HG03103 (cell line): ENCODE results near the gene TIMP1.
"Not testable (repeated sequence)": the region's sequence is repeated elsewhere in the genome, so short reads cannot be mapped to it uniquely, and the experiment has no call there.

Source experiments
- ATAC-seq: cut with Tn5 transposase; IDR thresholded peaks from one replicate; pipeline ENCODE4 v1.9.1; 2021; ENCODE audit warnings: low read depth; ENCODE audit not compliant: unreplicated experiment

The TIMP1 gene

DNA sequence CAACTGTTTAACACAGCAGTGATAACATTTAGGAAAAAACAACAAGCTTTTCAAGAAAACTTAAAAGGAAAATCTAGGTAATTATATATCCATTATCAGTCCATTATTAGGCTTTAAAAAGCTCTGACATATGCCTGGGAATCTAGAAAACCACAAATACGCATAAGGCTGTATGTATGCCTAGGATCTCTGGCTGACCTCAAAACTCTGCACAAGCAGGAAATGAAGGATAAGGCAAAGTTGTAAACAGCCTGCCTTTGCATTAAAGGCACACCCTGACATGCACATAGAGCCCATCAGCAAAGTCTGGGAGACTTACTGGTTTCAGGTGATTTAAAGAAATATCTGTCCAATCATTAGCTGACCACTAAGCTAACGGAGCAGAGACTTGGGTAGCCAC lies 14.0 kb downstream of the TIMP1 start:
- ATAC-seq: no peak

DNA sequence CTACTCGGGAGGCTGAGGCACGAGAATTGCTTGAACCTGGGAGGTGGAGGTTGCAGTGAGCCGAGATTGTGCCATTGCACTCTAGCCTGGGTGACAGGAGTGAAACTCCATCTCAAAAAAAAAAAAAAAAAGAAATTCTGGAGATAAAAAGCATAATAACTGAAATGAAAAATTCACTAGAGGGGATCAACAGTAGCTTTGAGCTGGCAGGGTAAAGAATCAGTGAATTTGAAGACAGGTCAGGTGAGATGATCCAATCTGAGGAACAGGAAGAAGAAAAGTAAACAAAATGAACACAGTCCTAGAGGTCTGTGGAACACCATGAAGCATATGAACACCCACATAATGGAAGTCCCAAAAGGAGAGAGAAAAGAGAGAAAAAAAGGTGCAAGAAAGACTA lies 15.0 kb downstream of the TIMP1 start:
- ATAC-seq: no peak

DNA sequence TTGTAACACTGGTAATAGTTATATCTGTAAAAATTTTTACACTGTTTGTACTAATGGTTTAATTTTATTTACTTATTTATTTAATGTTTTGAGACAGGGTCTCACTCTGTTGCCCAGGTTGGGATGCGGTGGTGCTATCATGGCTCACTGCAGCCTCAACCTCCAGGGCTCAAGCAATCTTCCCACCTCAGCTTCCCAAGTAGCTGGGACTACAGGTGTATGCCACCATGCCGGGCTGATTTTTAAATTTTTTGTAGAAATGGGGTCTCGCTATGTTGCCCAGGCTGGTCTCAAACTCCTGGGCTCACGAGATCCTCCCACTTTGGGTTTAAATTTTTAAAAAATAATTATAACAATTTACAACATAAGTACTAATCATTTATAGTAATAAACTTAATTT lies 20.9 kb downstream of the TIMP1 start:
- ATAC-seq: not testable (repeated sequence)

DNA sequence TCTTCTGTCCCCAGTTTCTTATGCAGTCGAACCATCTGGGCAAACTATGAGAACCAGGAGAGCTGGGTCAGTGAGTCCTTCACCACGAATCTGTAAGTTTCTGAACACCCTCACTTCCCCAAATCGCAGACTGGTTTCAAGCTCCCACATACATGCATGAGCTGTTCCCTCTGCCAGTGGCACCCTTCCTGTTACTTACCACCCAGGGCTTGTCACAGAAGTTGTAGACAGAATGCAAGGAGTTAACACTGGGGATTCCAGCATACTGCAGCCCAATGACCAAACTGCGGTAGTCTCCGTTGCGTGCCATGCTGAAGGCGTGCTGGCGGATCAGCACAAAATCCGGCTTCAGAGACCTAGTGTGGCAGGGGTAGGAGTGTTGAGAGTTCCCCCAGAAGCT lies 22.8 kb downstream of the TIMP1 start:
- ATAC-seq: no peak

DNA sequence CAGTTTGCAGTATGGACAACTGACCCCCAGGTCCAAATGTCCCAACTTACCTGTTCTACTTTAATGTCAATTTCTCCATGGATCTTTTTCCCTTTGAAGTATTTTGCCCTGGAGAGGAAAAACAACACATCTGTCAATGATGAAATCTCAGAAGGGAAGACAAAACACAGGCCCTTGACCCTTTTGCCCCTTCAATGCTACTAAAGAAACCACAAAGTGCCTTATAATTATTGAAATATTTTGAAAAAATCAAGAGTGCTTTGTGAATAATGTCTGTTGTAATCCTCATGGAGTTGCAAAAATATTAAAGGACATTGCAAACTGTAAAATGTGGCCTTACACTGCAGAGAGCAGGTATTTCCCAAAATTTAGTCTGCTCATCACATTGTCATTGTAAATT lies 24.9 kb downstream of the TIMP1 start:
- no peak for ATAC-seq

DNA sequence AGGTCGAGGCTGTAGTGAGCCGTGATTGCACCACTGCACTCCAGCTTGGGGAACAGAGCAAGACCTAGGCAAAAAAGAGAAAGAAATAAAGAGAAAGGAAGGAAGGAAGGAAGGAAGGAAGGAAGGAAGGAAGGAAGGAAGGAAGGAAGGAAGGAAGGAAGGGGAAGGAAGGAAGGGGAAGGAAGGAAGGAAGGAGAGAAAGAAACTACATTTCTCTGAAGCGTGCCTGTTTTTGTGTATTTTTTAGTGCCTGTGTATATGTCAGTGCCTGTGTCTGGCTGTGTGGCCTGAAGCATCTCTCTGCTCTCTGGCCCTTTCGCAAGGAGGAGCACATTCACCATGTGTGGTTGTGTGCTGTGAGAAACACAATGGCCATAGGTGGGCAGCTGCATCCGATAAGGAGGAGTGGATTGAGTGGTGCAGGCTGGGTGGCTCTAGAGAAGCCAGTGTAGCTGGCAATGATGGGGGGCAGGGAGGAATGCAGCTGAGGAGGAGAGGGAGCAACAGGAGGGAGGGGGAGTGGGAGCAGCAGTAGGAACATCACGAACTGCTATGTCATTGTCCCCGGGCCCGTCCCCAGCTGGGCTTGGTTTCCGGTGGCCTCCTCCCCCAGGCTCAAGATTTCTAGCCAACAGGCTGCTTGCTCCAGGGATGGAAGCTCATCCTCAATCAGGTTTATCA lies 26.0 kb downstream of the TIMP1 start:
- ATAC-seq: no peak

DNA sequence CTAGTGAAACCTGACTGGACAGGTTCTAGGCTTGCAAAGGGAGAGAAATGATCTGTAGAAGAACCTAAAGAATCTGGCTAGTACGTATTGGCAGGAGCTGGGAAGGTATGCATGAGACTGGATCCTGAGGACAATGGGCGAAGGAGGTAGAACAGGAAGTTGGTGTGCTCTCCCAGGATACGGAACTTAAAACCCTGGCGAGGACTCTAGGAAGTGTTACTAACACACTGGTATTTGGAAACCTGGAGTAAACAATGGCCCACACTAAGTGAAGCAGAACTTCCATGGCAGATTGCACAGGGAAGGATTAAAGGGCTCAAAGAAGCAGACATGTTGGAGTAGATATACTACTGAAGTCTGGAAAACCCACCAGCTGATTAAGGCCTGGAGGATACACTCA lies 28.3 kb downstream of the TIMP1 start:
- ATAC-seq: no peak

DNA sequence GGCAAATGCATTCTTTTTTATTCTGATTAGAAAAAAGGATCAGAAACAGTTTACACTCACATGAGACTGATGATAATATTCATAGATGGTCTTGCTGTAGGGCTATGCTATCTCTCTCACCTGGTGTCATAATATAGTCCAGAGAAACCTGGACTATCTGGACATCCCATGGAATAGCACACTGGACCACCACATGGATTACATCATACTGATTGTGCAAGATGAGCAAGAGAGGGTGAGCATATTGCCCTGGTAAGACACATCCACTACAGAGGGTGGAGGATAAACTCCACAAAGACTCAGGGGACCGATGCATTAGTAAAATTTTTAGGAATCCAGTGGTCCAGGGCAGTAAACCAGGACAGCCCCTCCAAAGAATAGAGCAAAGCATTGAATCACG lies 29.3 kb downstream of the TIMP1 start:
- ATAC-seq: no peak

DNA sequence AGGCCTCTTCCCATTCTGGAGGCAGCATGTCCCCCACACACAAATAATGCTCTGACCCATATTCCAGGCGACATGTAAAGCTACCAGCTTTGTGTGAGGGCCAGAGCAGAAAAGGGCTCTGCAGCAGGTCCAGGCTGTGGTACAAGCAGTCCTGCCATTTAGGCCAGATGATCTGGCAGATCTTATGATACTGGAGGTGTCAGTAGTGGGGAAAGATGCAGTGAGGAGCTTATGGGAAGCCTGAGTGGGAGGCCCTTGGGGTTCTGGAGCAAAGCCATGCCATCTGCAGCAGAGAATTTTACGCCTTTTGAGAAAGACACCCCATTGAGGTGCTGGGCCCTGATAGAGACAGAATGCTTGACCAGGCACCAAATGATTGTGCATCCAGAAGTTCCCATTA lies 29.7 kb downstream of the TIMP1 start:
- ATAC-seq: no peak

DNA sequence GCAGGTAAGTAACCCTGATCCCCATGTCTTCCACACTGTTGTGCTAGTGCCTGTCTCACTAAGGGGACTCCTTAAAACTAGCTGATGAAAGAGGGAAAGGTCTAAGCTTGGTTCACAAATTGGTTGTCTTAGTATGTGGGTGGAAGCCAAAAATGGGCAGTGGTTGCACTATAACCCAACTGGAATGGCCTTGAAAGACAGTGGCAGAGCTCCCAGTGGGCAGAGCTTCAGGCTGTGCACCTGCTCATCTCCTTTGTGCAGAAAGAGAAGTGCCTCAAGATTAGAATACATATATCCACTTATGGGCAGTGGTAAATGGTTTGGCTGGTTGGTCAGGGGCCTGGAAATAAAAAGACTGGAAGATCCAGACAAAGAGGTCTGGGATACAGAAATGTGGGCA lies 30.2 kb downstream of the TIMP1 start:
- ATAC-seq: no peak

DNA sequence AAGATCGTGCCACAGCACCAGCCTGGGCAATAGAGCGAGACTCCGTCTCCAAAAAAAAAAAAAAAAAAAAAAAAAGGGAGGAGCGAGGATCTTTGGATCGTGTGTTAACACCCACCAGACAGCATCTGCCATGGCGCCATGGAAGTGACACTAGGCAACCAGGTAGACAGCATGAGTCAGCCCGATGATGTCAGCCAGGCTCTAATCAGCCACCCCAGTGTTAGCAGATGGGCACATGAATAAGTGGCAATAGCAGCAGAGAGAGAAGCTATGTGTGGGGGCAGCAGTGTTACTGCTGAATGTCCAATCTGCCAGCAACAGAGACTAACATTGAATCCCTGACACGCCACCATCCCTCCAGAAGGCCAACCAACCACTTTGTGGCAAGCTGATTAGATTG lies 30.8 kb downstream of the TIMP1 start:
- ATAC-seq: no peak

DNA sequence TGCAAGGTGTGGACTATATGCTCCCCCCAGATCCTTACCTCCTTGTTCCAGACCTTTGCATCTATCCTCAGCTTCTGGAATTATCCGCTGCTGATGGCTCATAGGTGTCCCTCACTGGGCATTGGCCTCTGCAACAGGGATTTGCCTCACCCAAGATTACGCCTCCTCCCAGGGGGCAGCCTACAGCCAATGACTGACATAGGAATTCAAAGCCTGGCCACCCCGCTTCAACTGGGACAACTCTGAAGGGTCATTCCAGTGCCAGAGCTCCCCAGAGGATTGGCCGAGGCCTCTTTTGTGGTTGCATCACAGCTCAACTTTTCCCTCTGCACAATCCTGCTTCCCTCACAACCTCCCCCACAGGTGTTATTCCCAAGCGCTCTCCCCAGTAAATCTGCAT lies 32.4 kb downstream of the TIMP1 start:
- no peak for ATAC-seq

DNA sequence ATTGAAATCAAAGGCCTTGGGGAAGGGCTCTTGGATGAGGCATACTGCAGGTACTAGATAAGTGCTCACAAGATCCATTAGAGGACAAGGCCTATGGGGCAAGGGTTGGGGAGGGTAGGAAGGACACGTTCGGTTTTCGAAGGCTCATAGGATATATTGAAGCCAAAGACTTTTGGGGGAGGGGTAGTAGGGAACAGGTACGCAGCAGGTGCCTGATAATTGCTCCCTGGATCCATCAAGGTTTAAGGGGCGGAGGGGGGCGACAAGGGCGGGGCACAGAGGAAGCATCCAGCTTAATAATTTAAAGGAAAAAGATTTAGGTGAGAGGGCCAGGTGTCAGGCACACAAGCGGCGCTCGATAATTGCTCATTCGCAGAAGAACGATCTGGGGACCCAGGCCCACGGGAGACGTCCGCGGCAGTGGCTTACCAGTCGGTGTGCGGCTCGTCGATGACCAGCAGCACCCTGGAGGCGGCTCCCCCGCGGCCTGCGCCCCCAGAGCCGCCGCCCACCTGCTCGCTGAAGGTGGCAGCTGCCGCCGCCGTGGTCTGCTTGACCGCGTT lies 36.8 kb downstream of the TIMP1 start:
- no peak for ATAC-seq

DNA sequence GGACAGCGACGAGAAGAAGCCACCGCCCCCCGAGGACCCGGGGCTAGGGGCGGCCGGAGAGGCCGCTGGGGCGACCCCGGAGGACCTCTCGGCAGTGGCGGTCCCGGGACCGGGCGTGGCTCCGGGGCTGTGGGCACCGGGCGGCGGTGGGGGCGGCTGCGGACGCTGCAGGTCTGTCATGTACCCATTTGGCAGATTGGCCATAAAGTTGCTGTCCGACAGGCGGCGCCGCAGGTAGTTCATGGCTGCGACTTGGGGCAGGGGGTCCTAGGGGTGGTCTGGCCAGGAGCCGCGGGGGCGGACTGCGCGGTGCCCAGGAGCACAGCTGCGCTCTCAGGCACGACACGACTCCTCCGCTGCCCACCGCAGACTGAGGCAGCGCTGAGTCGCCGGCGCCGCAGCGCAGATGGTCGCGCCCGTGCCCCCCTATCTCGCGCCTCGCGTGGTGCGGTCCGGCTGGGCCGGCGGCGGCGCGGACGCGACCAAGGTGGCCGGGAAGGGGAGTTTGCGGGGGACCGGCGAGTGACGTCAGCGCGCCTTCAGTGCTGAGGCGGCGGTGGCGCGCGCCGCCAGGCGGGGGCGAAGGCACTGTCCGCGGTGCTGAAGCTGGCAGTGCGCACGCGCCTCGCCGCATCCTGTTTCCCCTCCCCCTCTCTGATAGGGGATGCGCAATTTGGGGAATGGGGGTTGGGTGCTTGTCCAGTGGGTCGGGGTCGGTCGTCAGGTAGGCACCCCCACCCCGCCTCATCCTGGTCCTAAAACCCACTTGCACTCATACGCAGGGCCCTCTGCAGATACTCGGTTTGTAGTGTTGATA lies 37.5 kb downstream of the TIMP1 start, which contains the start of gene SYN1:
Gene SYN1 (minus strand): TSS at position 372 of the 817 bp plus-strand sequence. CDS start 129 bp downstream, at position 243.
- ATAC-seq: no peak

DNA sequence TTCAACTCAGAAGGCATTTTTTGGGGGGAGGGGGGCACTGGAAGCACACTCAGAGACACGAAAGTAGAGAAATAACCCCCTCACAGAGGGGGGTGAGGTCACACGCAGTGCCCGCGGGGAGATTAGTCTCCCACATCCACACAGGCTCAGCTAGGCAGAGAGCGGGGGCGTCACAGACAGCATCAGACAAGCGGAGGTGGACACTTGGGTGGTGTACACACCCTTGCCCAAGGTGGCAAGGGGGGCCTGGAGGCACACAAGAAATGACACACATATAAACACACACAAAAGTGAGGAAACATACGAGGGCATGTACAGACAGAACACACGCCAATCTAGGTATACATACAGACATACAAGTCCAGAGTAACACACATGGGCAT lies 38.1 kb downstream of the TIMP1 start:
- ATAC-seq: no peak

DNA sequence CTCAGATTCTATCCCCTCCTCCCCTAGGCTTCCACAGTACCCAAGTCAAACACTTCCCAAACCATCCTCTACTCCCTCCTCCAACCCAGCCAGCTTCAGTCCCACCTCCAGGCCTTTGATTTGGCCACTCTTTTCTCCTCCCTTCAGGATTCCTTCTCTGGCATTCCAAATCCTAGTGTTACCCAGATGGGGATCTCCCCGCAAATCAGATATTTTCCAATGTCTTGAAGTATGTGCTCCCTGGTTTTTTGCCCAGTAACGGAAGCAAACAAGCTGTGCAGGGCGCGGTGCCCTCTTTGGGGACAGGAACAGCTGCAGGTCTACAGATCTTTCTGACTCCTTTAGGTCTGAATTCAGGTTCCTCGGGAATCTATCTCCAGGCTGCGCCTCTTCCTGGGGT lies 39.6 kb downstream of the TIMP1 start:
- no peak for ATAC-seq

DNA sequence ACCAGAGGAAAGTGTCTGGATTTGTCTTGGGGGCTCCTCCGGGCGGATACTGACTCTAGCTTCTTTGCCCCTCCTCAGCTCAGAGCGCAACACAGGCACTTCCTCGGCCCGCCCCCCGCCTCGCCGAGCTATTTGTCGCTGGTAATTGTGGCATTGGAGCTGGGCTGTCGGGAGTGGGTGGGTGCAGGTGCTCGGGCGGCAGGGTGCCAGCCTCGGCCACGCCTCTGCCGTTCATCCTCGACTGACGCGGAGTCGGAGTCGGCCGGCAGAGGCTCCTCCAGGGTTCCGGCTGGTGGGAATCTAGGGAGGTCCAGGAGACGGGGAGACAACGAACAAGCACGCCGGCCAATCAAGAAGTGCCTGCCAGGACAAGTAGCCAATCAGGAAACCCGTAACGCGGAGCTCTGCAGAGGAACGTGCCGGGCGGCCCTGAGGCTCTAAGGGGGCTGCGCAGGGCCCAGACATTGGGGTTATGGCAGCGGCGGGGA lies 41.3 kb downstream of the TIMP1 start:
- no peak for ATAC-seq

DNA sequence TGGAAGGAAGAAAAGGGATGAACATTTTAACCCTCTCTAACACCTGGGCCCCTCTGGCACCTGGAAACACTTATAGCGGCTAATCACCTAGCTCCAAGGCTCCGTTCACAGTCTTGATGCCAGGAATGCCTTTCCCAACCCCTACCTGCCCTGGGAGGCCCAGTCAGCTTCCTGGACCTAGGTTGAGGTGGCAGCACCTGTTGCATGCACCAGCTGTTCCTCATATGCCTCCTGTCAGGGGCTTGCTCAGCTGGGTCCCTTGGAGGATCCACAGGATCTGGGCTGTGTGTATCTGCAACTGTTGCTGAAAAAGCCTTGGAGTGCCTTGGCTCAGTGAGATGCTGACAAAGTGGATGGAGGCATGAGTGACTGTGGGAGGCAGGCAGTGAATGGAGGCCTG lies 43.1 kb downstream of the TIMP1 start:
- ATAC-seq: no peak

DNA sequence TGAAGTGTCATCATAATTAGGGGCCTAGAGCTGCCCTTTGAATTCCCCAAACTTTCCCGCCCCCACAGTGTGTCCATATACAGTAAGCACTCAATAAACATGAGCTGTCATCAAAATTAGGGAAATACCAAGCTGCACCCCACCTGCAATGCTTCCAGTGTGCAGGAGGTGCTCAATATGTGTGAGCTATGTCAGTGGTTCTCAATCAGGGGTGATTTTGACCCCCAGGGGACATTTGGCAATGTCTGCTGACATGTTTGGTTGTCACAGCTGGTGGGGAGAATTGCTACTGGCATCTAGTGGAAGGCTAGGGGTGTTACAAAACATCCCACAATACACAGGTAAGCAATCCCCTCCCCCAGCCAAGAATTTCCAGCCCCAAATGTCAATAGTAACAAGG lies 46.7 kb downstream of the TIMP1 start:
- ATAC-seq: no peak

DNA sequence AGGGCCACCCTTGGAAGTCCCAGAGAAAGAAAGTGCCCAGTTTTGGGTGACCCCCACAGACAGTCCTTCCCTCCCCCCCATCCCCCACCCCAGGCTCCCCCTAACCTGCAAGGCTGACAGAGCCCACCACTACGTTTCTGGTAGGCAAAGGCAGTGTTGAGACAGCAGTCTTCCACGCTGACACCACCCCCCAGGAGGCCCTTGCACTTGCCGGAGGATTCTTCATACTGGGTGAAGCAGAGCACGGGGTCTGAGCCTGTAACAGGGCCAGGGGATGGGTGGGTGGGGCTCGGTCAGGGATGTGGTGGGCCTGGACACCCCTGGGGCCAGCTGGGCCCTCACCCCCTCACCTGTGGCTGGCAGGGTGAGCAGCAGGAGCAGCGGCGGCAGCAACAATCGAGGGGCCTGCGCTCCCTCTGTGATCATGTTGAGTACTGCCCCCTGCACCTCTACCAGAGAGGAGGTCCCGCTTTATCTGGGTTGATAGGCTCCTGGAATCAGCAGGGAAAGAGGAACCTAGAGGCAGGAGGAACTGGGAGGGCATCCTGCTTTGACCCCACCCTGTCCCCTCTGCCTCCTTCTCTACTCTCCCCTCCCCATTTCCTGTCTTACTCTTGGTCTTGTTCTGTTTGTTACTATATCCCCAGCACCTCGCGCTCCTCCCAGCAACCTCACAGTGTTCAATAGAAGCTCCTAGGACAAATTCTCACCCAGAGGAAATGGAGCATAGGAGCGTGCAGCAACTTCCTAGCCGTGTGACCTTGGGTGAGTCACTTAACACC lies 47.4 kb downstream of the TIMP1 start, which contains the start of gene CFP:
Gene CFP (minus strand): TSS at position 512 of the 782 bp plus-strand sequence. CDS start 86 bp downstream, at position 426.
- ATAC-seq: no peak

DNA sequence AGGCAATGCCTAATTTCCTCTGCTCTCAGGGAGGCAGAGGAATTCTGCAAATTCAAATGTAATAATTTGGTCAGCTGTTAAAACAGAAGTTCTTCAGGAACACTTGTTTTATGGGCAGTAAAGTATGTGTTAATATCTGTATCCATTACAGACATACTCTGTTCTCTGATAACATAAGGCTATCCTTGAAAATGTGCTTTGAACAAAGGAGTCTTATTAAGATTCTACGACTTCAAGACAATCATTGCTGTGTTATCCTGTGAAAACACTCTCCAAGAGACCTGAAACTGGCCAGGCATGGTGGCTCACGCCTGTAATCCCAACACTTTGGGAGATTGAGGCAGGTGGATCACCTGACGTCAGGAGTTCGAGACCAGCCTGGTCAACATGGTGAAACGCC lies 49.4 kb downstream of the TIMP1 start:
- ATAC-seq: no peak
